ENCODE data around the gene RRBP1. TPM values are rescaled to one million over a fixed set of nuclear protein-coding genes. Genes with fewer than 3 reads are reported as not detected.

The RRBP1 gene
- total RNA-seq, 6 experiments from 2014 or later: 121 to 274 (median 193) TPM

DNA sequence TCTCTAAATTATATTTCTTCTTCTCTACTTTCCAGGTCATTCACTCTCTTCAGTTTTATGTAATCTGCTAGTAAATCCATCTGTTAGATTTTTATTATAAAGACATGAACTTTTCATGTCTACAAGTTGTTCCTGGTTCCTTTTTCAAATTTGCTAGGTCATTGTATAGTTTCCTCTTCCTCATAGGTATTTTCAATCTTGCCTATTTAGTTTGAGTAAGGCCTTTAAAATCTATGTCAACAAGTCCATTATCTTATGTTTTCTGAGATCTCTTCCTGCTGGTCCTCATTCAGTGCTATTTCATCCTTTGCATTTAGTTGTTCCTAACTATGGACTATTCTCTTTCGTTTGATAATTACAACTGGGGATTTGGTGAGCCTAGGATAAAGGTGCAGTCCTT, 11.0 kb downstream of the RRBP1 start:
- 75% methylated on average over 1 of the region's 1 CpG for WGBS (ENCODE audit: insufficient coverage, low coverage, low lambda C conversion rate, missing lambda C conversion rate)
- Histone ChIP-seq H3K4me3 (no peak overlapping the region), H3K9me3 (no peaks in the 10 kb centered on the region), H3K36me3 (peaks cover 0 to 12% (median 3%) of the 10 kb centered on the region in 4 donors), H3K27ac (no peak overlapping the region), H3K4me1 (peaks cover 0 to 19% (median 9%) of the 10 kb centered on the region in 4 donors), H3K27me3 (no peaks in the 10 kb centered on the region)
- DNase-seq (no peak), ATAC-seq (no peak)
- intact Hi-C loops (cut with DNase I): no loop called here
- TF ChIP-seq POLR2A (IDR thresholded peaks at IDR 0.05): no peak
- TF ChIP-seq, protein P1, sequence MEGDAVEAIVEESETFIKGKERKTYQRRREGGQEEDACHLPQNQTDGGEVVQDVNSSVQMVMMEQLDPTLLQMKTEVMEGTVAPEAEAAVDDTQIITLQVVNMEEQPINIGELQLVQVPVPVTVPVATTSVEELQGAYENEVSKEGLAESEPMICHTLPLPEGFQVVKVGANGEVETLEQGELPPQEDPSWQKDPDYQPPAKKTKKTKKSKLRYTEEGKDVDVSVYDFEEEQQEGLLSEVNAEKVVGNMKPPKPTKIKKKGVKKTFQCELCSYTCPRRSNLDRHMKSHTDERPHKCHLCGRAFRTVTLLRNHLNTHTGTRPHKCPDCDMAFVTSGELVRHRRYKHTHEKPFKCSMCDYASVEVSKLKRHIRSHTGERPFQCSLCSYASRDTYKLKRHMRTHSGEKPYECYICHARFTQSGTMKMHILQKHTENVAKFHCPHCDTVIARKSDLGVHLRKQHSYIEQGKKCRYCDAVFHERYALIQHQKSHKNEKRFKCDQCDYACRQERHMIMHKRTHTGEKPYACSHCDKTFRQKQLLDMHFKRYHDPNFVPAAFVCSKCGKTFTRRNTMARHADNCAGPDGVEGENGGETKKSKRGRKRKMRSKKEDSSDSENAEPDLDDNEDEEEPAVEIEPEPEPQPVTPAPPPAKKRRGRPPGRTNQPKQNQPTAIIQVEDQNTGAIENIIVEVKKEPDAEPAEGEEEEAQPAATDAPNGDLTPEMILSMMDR (IDR thresholded peaks at IDR 0.05): no peak

- Histone ChIP-seq H3K9me3 (no peaks in the 10 kb centered on the region), H3K36me3 (peaks cover 0 to 12% (median 3%) of the 10 kb centered on the region in 4 donors), H3K27me3 (no peaks in the 10 kb centered on the region), H3K4me1 (peaks cover 0 to 13% (median 6%) of the 10 kb centered on the region in 4 donors), H3K27ac (no peak overlapping the region), H3K4me3 (no peak overlapping the region)
- TF ChIP-seq, protein P1 (IDR thresholded peaks at IDR 0.05): no peak
- TF ChIP-seq POLR2A (IDR thresholded peaks at IDR 0.05): no peak
- 83% methylated on average over 11 of the region's 12 CpGs for WGBS (ENCODE audit: insufficient coverage, low coverage, low lambda C conversion rate, missing lambda C conversion rate)
- peak in 1 of 3 donors; percentile 2 for DNase-seq
- ATAC-seq: no peak
- intact Hi-C loops (cut with DNase I): no loop called here
These were observed 12.6 kb downstream of the RRBP1 start for GRCh38 chr20:17669306-17669931.

- H3K27ac ChIP-seq: no peak overlapping the region
- peaks cover 0 to 12% (median 3%) of the 10 kb centered on the region in 4 donors for H3K36me3 ChIP-seq
- TF ChIP-seq, protein P1 (IDR thresholded peaks at IDR 0.05): no peak
- no peak for TF ChIP-seq POLR2A (IDR thresholded peaks at IDR 0.05)
- no peak for ATAC-seq
- intact Hi-C loops (cut with DNase I): no loop called here
- H3K4me3 ChIP-seq: no peak overlapping the region
- H3K9me3 ChIP-seq: no peaks in the 10 kb centered on the region
- peak in 1 of 3 donors; percentile 29 for DNase-seq
- H3K4me1 ChIP-seq: peaks cover 0 to 21% (median 9%) of the 10 kb centered on the region in 4 donors
- WGBS (ENCODE audit: insufficient coverage, low coverage, low lambda C conversion rate, missing lambda C conversion rate): 96% methylated on average over 3 of the region's 3 CpGs
- no peaks in the 10 kb centered on the region for H3K27me3 ChIP-seq
These were observed 13.6 kb downstream of the RRBP1 start for GRCh38 chr20:17668432-17668831.

GRCh38 chr20:17667445-17667844, 14.6 kb downstream of the RRBP1 start:
- no peaks in the 10 kb centered on the region for H3K27me3 ChIP-seq
- TF ChIP-seq, protein P1 (IDR thresholded peaks at IDR 0.05): no peak
- no peak for TF ChIP-seq POLR2A (IDR thresholded peaks at IDR 0.05)
- DNase-seq: peak in 1 of 3 donors; percentile 14
- H3K4me3 ChIP-seq: no peak overlapping the region
- 84% methylated on average over 3 of the region's 3 CpGs for WGBS (ENCODE audit: insufficient coverage, low coverage, low lambda C conversion rate, missing lambda C conversion rate)
- intact Hi-C loops (cut with DNase I): no loop called here
- no peaks in the 10 kb centered on the region for H3K9me3 ChIP-seq
- H3K36me3 ChIP-seq: peaks cover 0 to 12% (median 3%) of the 10 kb centered on the region in 4 donors
- no peak for ATAC-seq
- no peak overlapping the region for H3K27ac ChIP-seq
- H3K4me1 ChIP-seq: peaks cover 0 to 31% (median 13%) of the 10 kb centered on the region in 4 donors
